Gastrocnemius medialis (tissue), 4 donors: ENCODE results near the gene GLDC. TPM values are rescaled to one million over a fixed set of nuclear protein-coding genes. Genes with fewer than 3 reads are reported as not detected.

Experiments used
- ATAC-seq, 2 donors: fragments of 150-250 bp; one replicate each; pipeline ENCODE4 v1.9.1; 2016
- DNase-seq, 2 donors: peaks; one replicate each; pipeline ENCODE4 v3.0.0-alpha.2; 2019
- H3K27ac ChIP-seq, 4 donors: fragments of 200-600 bp; sonication (generic); 1 replicate in 1 of 4; 2 replicates in 3 of 4; pipeline ENCODE4 v1.5.1; 2016 to 2018; ENCODE audit warnings: mild to moderate bottlenecking in 2 of 4, moderate library complexity in 1 of 4
- H3K27me3 ChIP-seq, 3 donors: fragments of 200-600 bp; sonication (generic) in 2 of 3; 1 replicate in 1 of 3; 2 replicates in 2 of 3; pipeline versions ENCODE4 v1.5.1 to v1.6.0; 2016 to 2019; ENCODE audit warnings: mild to moderate bottlenecking in 1 of 3, moderate library complexity in 1 of 3
- H3K36me3 ChIP-seq, 2 donors: fragments of 200-600 bp; sonication (generic) in 1 of 2; one replicate each; pipeline ENCODE4 v1.5.1; 2017 to 2018
- H3K4me1 ChIP-seq, 2 donors: fragments of 200-600 bp; sonication (generic) in 1 of 2; one replicate each; pipeline ENCODE4 v1.5.1; 2016 to 2017; ENCODE audit warnings: mild to moderate bottlenecking in 2 of 2
- H3K4me3 ChIP-seq, 4 donors: fragments of 200-600 bp; sonication (generic) in 3 of 4; 1 replicate in 1 of 4; 2 replicates in 3 of 4; pipeline ENCODE4 v1.5.1; 2016 to 2019; ENCODE audit warnings: mild to moderate bottlenecking in 2 of 4
- H3K9me3 ChIP-seq, 3 donors: fragments of 200-600 bp; sonication (generic) in 2 of 3; 1 replicate in 1 of 3; 2 replicates in 2 of 3; pipeline ENCODE4 v1.5.1; 2016 to 2019
- CTCF ChIP-seq, 5 experiments: fragments of 450-650 bp in 3 of 5; fragments of 200-600 bp in 2 of 5; sonication (generic) in 2 of 5; IDR thresholded peaks in 4 of 5; conservative IDR thresholded peaks in 1 of 5; 1 replicate in 4 of 5; 2 replicates in 1 of 5; pipeline ENCODE4 v1.5.1; 2016 to 2019; ENCODE audit warnings: antibody characterized with exemption in 5 of 5, mild to moderate bottlenecking in 3 of 5, moderate library complexity in 3 of 5
- POLR2A ChIP-seq, 2 donors: fragments of 450-650 bp; IDR thresholded peaks; one replicate each; pipeline ENCODE4 v1.6.1; 2017; ENCODE audit warnings: antibody characterized with exemption in 2 of 2, mild to moderate bottlenecking in 2 of 2, moderate library complexity in 2 of 2
- in situ Hi-C, 4 donors: fragments of 200-750 bp; cut with MboI; loops; one replicate each; pipeline versions ENCODE4 v1.15.0 to v1.8.0; 2017; ENCODE audit warnings: low sequenced_read_pairs in 4 of 4
- intact Hi-C: fragments of 100-400 bp; cut with DNase I; formaldehyde crosslinking; loops from one replicate; pipeline ENCODE4 v1.15.1; 2023; ENCODE audit warnings: low total_unique reads
- total RNA-seq, 4 donors: library from RNA; depleted of rRNA; stranded (reverse); fragments of >200 nt; gene quantifications; one replicate each; pipeline versions ENCODE4 v1.1.0 to v1.2.3, GENCODE V29; 2016

GLDC gene
- total RNA-seq, 4 donors from 2014 or later, result 0.31 to 1.00 (median 0.47) TPM

DNA sequence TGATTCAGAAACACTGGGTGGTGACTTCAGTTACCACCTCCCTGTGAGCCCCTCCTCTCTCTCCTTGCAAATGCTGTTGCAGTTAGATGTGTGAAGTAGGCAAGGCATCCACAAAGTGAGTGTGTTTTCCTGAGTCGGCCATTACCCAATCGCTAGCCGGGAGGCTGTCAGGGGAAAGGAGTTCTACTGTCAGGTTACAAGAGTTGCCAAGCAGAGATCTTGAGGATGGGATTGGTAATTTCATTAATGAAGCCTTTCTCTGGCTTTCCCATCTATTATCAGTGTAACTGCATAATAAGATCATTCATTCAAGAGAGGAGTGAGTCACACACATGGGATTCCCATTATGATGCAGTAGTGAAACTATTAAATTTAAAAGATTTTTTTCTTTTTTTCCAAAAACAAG is 106.9 kb downstream of the GLDC start:
- no peaks in the 10 kb centered on the region for H3K4me1 ChIP-seq
- no peaks in the 10 kb centered on the region for H3K36me3 ChIP-seq
- in situ Hi-C loops (no loop called here), intact Hi-C loops (no loop called here)
- DNase-seq, result no peak
- TF ChIP-seq POLR2A (IDR thresholded peaks at IDR 0.05), result no peak
- no peak for TF ChIP-seq CTCF (IDR thresholded peaks at IDR 0.05 in 4 of 5, conservative IDR thresholded peaks at IDR 0.05 in 1 of 5)
- no peak overlapping the region for H3K27ac ChIP-seq
- no peak overlapping the region for H3K4me3 ChIP-seq
- ATAC-seq, result no peak
- H3K9me3 ChIP-seq, result no peaks in the 10 kb centered on the region
- H3K27me3 ChIP-seq, result no peaks in the 10 kb centered on the region

DNA sequence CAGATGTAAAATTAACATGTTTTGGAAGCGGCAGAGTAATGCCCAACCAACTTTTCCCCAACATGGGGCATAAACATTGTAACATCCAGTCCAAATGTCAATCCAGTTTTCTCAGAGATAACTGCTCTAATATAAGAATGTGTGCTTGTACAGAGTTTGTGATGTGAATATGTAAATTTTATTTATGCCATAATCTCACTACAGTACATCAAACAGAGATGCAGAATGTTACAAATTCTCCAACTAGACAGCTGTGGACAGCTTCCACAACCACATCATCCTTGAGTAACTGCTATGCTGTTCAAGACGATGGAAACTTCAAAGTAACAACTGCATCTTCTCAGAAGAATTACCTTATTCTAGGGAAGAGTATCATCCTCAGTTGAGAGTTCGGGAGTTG is 109.9 kb downstream of the GLDC start:
- in situ Hi-C loops, result no loop called here
- no peaks in the 10 kb centered on the region for H3K27me3 ChIP-seq
- DNase-seq (no peak), ATAC-seq (no peak)
- no peaks in the 10 kb centered on the region for H3K36me3 ChIP-seq
- H3K9me3 ChIP-seq, result no peaks in the 10 kb centered on the region
- H3K4me1 ChIP-seq, result no peaks in the 10 kb centered on the region
- H3K4me3 ChIP-seq, result no peak overlapping the region
- no peak overlapping the region for H3K27ac ChIP-seq
- TF ChIP-seq CTCF (IDR thresholded peaks at IDR 0.05 in 4 of 5, conservative IDR thresholded peaks at IDR 0.05 in 1 of 5) (no peak), POLR2A (IDR thresholded peaks at IDR 0.05) (no peak)
- intact Hi-C loops, result no loop called here

GRCh38 chr9:6525326-6526045 is 120.0 kb downstream of the GLDC start:
- in situ Hi-C loops, result no loop called here
- ATAC-seq, result no peak

DNA sequence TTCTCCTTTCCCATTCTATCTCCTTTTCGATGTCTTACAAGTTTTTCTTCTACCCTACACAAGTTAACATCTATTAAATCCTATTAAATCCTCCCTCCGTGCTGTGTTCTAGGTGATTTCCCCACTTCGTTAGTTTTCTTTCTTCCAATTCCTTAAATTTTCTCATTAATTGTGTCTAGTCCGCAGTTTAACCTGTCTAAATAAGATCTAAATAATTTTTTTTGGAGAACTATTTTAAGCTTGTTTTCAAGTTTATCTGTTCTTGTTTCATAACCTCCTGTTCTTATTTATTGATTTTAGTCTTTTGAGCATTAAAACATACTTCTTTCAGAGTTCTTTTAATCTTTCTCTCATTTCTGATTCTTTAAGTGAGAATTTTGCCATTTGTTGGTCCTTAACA is 123.3 kb downstream of the GLDC start:
- in situ Hi-C loops, result no loop called here
- H3K4me1 ChIP-seq, result no peaks in the 10 kb centered on the region
- no peaks in the 10 kb centered on the region for H3K9me3 ChIP-seq
- H3K27me3 ChIP-seq, result no peaks in the 10 kb centered on the region
- DNase-seq, result no peak
- H3K36me3 ChIP-seq, result no peaks in the 10 kb centered on the region
- TF ChIP-seq CTCF (IDR thresholded peaks at IDR 0.05 in 4 of 5, conservative IDR thresholded peaks at IDR 0.05 in 1 of 5) (no peak), POLR2A (IDR thresholded peaks at IDR 0.05) (no peak)
- intact Hi-C loops, result no loop called here
- no peak for ATAC-seq
- no peak overlapping the region for H3K4me3 ChIP-seq
- no peak overlapping the region for H3K27ac ChIP-seq

More at GRCh38 chr9:6525326-6526045, 120.0 kb downstream of the GLDC start:
- no peak for DNase-seq
- no peaks in the 10 kb centered on the region for H3K4me1 ChIP-seq
- H3K27ac ChIP-seq, result no peak overlapping the region
- no peaks in the 10 kb centered on the region for H3K36me3 ChIP-seq
- H3K4me3 ChIP-seq, result no peak overlapping the region
- intact Hi-C loops, result no loop called here
- H3K27me3 ChIP-seq, result no peaks in the 10 kb centered on the region
- no peaks in the 10 kb centered on the region for H3K9me3 ChIP-seq
- TF ChIP-seq CTCF (IDR thresholded peaks at IDR 0.05 in 4 of 5, conservative IDR thresholded peaks at IDR 0.05 in 1 of 5), result no peak
- TF ChIP-seq POLR2A (IDR thresholded peaks at IDR 0.05), result no peak
